ENCODE data around the gene SYT1. TPM values are rescaled to one million over a fixed set of nuclear protein-coding genes. Genes with fewer than 3 reads are reported as not detected.

Gene SYT1
- total RNA-seq, 1 donor from 2014 or later: 0.37 TPM

GRCh38 chr12:79415321-79415720, 550.7 kb downstream of the SYT1 start:
- Mint-ChIP-seq H3K9me3 (ENCODE audit: low read depth) (no peaks in the 10 kb centered on the region), H3K27ac (ENCODE audit: unreplicated experiment) (no peak overlapping the region), H3K27me3 (ENCODE audit: low read depth) (no peaks in the 10 kb centered on the region), H3K36me3 (ENCODE audit: low read depth) (no peaks in the 10 kb centered on the region), H3K4me1 (ENCODE audit: low read depth) (peaks cover 42% of the 10 kb centered on the region), H3K4me3 (ENCODE audit: unreplicated experiment) (no peak overlapping the region)
- TF ChIP-seq CTCF (IDR thresholded peaks at IDR 0.05): no peak
- no peak for DNase-seq (ENCODE audit: low spot score)

- Mint-ChIP-seq H3K9me3 (ENCODE audit: low read depth) (no peaks in the 10 kb centered on the region), H3K27ac (ENCODE audit: unreplicated experiment) (peak overlapping the region; percentile 62), H3K4me3 (ENCODE audit: unreplicated experiment) (no peak overlapping the region), H3K36me3 (ENCODE audit: low read depth) (no peaks in the 10 kb centered on the region), H3K4me1 (ENCODE audit: low read depth) (peaks cover 42% of the 10 kb centered on the region), H3K27me3 (ENCODE audit: low read depth) (no peaks in the 10 kb centered on the region)
- DNase-seq (ENCODE audit: low spot score): no peak
- no peak for TF ChIP-seq CTCF (IDR thresholded peaks at IDR 0.05)
Observed at GRCh38 chr12:79415746-79416435, 551.3 kb downstream of the SYT1 start.

- peak; percentile 95 for TF ChIP-seq CTCF (IDR thresholded peaks at IDR 0.05)
Observed at GRCh38 chr12:79420146-79420618, 555.6 kb downstream of the SYT1 start.

GRCh38 chr12:79421236-79421740, 556.7 kb downstream of the SYT1 start:
- Mint-ChIP-seq H3K27me3 (ENCODE audit: low read depth) (no peaks in the 10 kb centered on the region), H3K36me3 (ENCODE audit: low read depth) (no peaks in the 10 kb centered on the region), H3K9me3 (ENCODE audit: low read depth) (no peaks in the 10 kb centered on the region), H3K4me3 (ENCODE audit: unreplicated experiment) (no peak overlapping the region), H3K4me1 (ENCODE audit: low read depth) (peaks cover 70% of the 10 kb centered on the region), H3K27ac (ENCODE audit: unreplicated experiment) (peak overlapping the region; percentile 89)
- no peak for DNase-seq (ENCODE audit: low spot score)
- TF ChIP-seq CTCF (IDR thresholded peaks at IDR 0.05): no peak

More at GRCh38 chr12:79420146-79420618, 555.6 kb downstream of the SYT1 start:
- H3K4me1 Mint-ChIP-seq (ENCODE audit: low read depth): peaks cover 69% of the 10 kb centered on the region
- H3K4me3 Mint-ChIP-seq (ENCODE audit: unreplicated experiment): no peak overlapping the region
- H3K27ac Mint-ChIP-seq (ENCODE audit: unreplicated experiment): peak overlapping the region; percentile 89
- no peaks in the 10 kb centered on the region for H3K9me3 Mint-ChIP-seq (ENCODE audit: low read depth)
- no peaks in the 10 kb centered on the region for H3K27me3 Mint-ChIP-seq (ENCODE audit: low read depth)
- no peaks in the 10 kb centered on the region for H3K36me3 Mint-ChIP-seq (ENCODE audit: low read depth)
- DNase-seq (ENCODE audit: low spot score): no peak

GRCh38 chr12:79422060-79422812, 557.7 kb downstream of the SYT1 start:
- Mint-ChIP-seq H3K9me3 (ENCODE audit: low read depth) (no peaks in the 10 kb centered on the region), H3K36me3 (ENCODE audit: low read depth) (no peaks in the 10 kb centered on the region), H3K27me3 (ENCODE audit: low read depth) (no peaks in the 10 kb centered on the region), H3K4me3 (ENCODE audit: unreplicated experiment) (no peak overlapping the region), H3K27ac (ENCODE audit: unreplicated experiment) (peak overlapping the region; percentile 89), H3K4me1 (ENCODE audit: low read depth) (peaks cover 76% of the 10 kb centered on the region)
- no peak for TF ChIP-seq CTCF (IDR thresholded peaks at IDR 0.05)
- no peak for DNase-seq (ENCODE audit: low spot score)
